ENCODE measurements around the gene COX17. TPM values are rescaled to one million over a fixed set of nuclear protein-coding genes. Genes with fewer than 3 reads are reported as not detected.

Gene COX17
- total RNA-seq, 1 donor from 2014 or later = 22.8 TPM

GRCh38 chr3:119637679-119638477 is 39.3 kb downstream of the COX17 start:
- Histone ChIP-seq H3K27me3 (ENCODE audit: insufficient read depth, low read length) (no peaks in the 10 kb centered on the region), H3K27ac (ENCODE audit: low read depth, low read length) (peak overlapping the region; percentile 84), H3K4me3 (ENCODE audit: insufficient read depth, low read depth, low read length) (no peak overlapping the region), H2AFZ (ENCODE audit: low read depth, low read length) (peak overlapping the region; percentile 51), H3K4me2 (ENCODE audit: low read length) (peak overlapping the region; percentile 70), H3K79me2 (ENCODE audit: insufficient read depth, low read length) (no peaks in the 10 kb centered on the region), H3K36me3 (ENCODE audit: insufficient read depth, low read length) (no peaks in the 10 kb centered on the region), H4K20me1 (ENCODE audit: insufficient read depth, low read length) (no peaks in the 10 kb centered on the region), H3K9me3 (ENCODE audit: insufficient read depth, low read depth, low read length) (no peaks in the 10 kb centered on the region), H3K9ac (ENCODE audit: low read length) (peak overlapping the region; percentile 56), H3K4me1 (ENCODE audit: insufficient read depth, low read length) (peaks cover 23% of the 10 kb centered on the region)
- Mint-ChIP-seq H3K4me1 (ENCODE audit: low read depth, unreplicated experiment) (peaks cover 39% of the 10 kb centered on the region), H3K36me3 (ENCODE audit: low read depth, unreplicated experiment) (no peaks in the 10 kb centered on the region), H3K4me3 (ENCODE audit: unreplicated experiment) (peak overlapping the region; percentile 58), H3K27me3 (ENCODE audit: low read depth, unreplicated experiment) (no peaks in the 10 kb centered on the region), H3K27ac (ENCODE audit: unreplicated experiment) (peak overlapping the region; percentile 98), H3K9me3 (ENCODE audit: unreplicated experiment) (no peaks in the 10 kb centered on the region)
- TF ChIP-seq, protein P1, sequence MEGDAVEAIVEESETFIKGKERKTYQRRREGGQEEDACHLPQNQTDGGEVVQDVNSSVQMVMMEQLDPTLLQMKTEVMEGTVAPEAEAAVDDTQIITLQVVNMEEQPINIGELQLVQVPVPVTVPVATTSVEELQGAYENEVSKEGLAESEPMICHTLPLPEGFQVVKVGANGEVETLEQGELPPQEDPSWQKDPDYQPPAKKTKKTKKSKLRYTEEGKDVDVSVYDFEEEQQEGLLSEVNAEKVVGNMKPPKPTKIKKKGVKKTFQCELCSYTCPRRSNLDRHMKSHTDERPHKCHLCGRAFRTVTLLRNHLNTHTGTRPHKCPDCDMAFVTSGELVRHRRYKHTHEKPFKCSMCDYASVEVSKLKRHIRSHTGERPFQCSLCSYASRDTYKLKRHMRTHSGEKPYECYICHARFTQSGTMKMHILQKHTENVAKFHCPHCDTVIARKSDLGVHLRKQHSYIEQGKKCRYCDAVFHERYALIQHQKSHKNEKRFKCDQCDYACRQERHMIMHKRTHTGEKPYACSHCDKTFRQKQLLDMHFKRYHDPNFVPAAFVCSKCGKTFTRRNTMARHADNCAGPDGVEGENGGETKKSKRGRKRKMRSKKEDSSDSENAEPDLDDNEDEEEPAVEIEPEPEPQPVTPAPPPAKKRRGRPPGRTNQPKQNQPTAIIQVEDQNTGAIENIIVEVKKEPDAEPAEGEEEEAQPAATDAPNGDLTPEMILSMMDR (IDR thresholded peaks at IDR 0.05; ENCODE audit: insufficient read depth, low read depth, low read length) = no peak
- TF ChIP-seq EZH2 (IDR thresholded peaks at IDR 0.05; ENCODE audit: insufficient read depth, low read length) = no peak
- DNase-seq (ENCODE audit: low read depth) (peak; percentile 93), FAIRE-seq (peak; percentile 93)

DNA sequence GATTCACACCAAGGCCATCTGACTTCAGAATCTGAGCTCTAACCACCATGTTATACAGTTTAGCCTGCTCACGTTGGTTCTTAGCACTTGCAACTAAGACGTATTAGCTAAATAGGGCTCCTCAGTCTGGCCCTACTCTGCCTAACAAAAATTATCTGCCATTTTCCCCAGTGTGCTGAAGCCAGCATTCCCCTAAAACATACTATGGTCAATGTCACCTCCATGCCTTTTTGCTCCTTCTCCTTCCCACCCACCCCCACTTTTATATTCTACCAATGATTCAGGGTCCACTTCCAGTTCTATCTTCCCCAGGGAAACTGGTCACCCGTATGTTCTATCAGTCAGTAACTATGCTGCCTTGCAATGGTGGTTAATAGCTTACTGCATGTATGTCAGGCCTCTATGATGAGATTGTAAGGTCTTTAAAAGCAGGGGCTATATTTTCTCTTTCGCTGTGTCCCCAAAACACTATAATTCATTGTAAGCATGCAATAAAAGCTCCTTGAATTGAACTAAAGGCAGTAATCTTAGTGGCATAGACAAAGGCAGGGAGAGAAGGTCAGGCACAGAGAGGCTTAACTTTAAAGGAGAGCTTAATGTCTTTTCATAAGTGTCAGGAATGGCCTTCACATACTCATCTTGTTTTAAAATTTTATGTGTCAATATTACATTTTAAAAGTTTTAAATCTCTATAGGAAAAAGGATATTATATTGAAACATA is 40.2 kb downstream of the COX17 start:
- H3K9me3 Mint-ChIP-seq (ENCODE audit: unreplicated experiment) = no peaks in the 10 kb centered on the region
- H3K4me3 Mint-ChIP-seq (ENCODE audit: unreplicated experiment) = no peak overlapping the region
- TF ChIP-seq, protein P1 (IDR thresholded peaks at IDR 0.05; ENCODE audit: insufficient read depth, low read depth, low read length) = no peak
- TF ChIP-seq EZH2 (IDR thresholded peaks at IDR 0.05; ENCODE audit: insufficient read depth, low read length) = no peak
- peaks cover 35% of the 10 kb centered on the region for H3K4me1 Mint-ChIP-seq (ENCODE audit: low read depth, unreplicated experiment)
- Histone ChIP-seq H3K9me3 (ENCODE audit: insufficient read depth, low read depth, low read length) (no peaks in the 10 kb centered on the region), H3K27me3 (ENCODE audit: insufficient read depth, low read length) (no peaks in the 10 kb centered on the region), H4K20me1 (ENCODE audit: insufficient read depth, low read length) (no peaks in the 10 kb centered on the region), H2AFZ (ENCODE audit: low read depth, low read length) (no peak overlapping the region), H3K27ac (ENCODE audit: low read depth, low read length) (peak overlapping the region; percentile 84), H3K4me2 (ENCODE audit: low read length) (no peak overlapping the region), H3K4me1 (ENCODE audit: insufficient read depth, low read length) (peaks cover 22% of the 10 kb centered on the region), H3K79me2 (ENCODE audit: insufficient read depth, low read length) (no peaks in the 10 kb centered on the region), H3K4me3 (ENCODE audit: insufficient read depth, low read depth, low read length) (no peak overlapping the region), H3K36me3 (ENCODE audit: insufficient read depth, low read length) (no peaks in the 10 kb centered on the region), H3K9ac (ENCODE audit: low read length) (no peak overlapping the region)
- H3K36me3 Mint-ChIP-seq (ENCODE audit: low read depth, unreplicated experiment) = no peaks in the 10 kb centered on the region
- H3K27ac Mint-ChIP-seq (ENCODE audit: unreplicated experiment) = peak overlapping the region; percentile 98
- DNase-seq (ENCODE audit: low read depth) (no peak), FAIRE-seq (no peak)
- H3K27me3 Mint-ChIP-seq (ENCODE audit: low read depth, unreplicated experiment) = no peaks in the 10 kb centered on the region
